Stimulated activated CD8-positive, alpha-beta memory T cell treated with anti-CD3 and anti-CD28 coated beads, Interleukin-4, amount 100 ng/mL, for 1 hour (primary cell): Measurements from ENCODE around the gene KLF11.
A peak's percentile ranks its signal among the peaks of the same experiment; 100 is the strongest.
"Not testable (repeated sequence)": the region's sequence is repeated elsewhere in the genome, so short reads cannot be mapped to it uniquely, and the experiment has no call there.

Experiments used
- DNase-seq, 2 donors: peaks; one replicate each; pipeline ENCODE4 v3.0.0-alpha.2; 2020; ENCODE audit warnings: low read depth in 2 of 2, low spot score in 1 of 2

Gene KLF11

DNA sequence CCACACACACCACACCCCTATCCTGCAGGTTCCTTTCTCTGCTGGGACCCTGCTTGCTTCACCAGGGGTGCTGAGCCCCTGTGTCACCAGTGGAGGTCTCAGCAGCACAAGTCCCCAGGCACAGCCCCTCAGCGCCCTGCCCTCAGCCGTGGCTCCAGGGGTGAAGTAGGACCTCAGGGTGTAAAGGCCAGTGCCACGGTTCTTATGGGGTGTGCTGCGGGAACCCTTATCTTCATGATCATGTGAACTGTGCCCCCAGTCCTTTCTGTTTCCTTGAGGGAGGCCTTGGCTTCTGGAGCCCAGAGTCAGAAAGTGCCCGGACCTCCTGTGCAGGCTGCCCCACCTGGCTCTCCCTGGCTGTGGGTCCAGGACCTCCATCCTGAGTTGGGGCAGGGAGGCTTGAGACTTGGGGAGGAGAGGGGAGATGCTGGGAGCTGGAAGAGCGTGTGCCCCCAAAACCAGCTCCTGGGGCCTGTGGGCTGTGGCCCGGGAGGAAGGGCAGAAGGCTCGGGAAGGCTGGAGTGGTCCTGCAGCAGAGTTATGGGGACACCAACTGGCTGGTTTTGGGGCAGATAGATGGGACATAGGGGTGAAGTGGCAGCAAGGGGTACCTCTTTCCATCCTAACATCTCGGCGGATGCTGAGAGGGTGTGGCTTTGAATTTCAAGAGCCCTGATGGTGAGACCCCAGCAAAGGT lies 20.2 kb upstream of the KLF11 start:
- DNase-seq: no peak

DNA sequence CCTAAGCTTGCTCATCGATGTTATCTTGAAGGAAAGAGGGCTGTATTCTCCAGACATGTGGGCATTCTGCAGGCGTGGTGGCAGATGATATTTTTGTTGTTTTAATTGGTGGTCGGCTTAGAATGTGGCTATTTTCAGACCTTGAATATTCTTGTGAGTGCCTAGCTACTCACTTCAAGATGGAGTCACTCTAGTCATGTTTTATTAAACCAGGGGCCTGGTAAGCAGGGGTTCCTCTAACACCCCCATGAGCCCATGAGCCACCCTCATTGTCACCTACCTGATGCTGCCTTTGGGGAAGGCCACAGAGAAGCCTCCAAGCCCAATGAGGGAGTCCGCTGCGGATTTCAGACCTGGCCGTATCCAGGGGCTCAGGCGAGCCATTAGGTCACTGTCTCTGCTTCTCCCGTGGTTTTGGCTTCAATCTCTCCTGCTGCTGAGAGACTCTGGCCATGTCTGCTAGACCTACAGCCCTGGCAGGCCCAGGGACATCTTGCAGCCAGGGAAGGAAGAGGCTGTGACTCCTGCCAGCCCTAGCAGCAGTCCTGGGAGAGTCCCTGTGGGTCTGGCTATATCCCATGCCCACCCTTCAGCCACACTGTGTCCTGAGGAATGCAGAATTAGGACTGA lies 16.3 kb upstream of the KLF11 start:
- no peak for DNase-seq

DNA sequence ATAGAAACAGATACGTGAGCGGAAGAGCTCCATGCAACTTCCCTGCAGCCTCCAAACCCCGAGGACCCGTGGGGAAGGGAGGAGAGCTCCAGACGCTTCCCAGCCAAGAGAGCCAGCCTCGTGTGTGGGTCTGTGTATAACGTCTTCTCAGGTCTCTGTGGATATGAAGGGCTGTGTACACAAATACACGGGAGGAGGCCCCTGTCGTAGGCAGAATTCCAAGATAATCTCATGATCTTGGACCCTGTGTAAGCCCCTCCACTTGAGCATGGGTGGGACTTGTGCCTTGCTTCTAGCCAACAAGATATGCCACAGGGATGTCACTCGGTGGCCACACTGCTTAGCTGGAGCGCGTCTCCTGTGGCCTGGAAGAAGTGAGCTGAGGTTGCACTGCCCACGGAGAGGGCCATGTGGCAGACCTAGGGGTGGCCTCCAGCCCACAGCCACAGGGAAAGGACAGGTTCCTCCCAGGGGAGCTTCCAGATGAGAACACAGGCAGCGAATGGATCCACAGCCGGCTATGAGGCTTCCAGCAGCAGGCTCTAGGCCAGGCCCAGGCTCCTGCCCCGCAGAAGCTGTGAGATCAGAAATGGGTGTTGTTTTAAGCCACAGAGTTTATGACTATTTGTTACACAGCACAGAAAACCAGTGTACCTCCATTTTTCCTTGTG lies 15.6 kb upstream of the KLF11 start:
- DNase-seq: no peak

DNA sequence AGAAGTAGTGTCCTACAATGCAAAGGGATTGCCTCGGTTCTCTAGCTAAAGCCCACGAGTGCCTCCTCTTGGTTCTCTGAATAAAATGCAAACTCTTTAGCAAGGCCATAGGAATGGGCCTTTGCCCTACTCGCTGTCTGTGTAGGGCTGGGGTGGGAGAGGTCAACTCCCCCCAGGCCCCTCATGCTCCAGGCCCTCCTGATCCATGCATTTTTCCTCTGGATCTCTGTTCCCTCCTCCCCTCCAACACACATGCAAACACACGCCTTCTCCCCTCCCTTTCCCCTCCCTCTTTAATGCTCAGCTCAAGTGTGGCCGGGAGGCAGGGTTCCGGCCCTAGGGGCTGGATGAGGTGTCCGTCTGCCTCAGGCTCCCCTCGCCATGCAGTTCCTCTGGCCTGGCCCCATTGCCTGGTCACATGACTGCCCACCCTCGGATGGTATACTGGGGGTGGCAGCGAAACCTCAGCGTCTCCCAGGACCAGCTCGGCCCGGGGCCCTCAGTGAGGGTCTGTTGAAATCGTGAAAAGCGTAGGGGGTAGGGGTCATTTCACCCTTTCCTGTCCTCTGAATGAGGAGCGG lies 14.9 kb upstream of the KLF11 start:
- no peak for DNase-seq

DNA sequence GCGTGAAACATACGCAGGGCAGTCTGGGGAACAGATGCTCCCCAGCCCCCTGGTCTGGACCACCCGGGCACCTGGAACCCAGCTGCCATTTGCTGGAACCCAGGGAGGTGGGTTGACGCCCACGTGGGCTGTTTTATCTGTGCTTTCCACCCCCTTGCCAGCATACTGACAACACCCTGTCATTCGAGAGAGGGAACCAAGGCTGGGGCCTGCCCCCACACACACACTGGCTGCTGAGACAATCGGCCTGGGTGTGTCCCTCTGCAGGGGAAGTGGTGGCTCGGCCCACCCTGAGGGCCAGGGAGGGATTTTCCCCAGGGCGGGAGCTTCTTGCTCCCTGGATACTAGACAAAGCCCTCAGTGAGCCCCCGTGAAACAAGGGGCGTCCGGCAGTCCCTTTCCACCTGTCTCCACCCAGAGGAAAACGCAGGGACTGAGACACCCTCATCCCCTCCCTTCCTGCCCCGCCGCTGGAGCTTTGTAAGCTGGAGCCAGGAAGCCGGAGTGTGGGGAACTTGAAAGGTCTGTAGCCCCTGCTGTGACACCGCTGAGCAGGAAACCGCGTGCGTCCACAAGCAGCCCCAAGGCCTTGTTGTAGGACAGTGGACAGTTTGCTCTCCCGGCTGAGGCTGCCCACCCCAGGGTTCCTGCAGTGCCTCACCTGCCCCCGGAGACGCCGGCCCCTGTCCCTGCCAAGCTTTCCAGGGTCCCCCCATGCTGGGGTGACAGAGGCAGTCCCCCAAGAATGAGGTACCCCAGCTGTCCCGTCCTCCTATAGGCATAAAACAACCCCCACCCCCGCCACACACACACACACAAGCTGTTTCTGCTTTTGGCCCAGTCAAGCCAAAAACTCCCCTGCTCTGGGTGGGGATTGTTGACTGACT lies 14.1 kb upstream of the KLF11 start:
- peak in 1 of 2 donors; percentile 21 for DNase-seq

DNA sequence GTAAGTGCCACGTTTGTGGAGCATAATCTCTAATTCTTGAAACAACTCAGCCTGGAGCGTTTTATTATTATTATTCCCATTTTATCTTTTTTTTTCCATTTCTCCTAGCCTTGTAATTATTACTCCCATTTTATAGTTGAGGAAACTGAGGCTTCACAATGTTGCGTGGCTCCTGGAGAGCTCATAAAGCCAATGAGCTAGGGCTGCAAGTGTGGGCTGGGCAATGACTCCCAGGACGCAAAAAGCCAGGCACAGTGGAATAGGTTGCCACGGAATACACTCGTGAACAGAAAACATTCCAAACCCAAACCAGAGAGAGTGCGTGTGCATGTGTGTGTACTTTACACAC lies 13.5 kb upstream of the KLF11 start:
- no peak for DNase-seq

DNA sequence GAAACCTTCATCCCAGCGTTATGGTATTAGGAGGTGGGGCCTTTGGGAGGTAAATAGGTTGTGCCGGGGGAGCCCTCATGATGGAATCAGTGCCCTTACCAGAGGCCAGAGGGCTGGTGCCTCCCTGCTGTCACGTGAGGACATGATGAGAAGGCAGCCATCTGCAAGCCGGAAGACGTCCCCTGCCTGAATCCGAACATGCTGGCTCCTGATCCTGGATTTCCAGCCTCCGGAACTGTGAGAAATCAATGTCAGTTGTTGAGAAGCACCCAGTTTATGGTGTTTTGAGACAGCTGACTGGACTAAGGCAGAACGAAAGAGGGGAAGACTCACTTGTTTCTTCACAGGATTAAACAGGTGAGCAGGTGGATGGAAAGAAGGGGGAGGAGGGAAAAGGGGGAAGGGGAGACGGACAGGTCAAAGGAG lies 13.0 kb upstream of the KLF11 start:
- DNase-seq: no peak

DNA sequence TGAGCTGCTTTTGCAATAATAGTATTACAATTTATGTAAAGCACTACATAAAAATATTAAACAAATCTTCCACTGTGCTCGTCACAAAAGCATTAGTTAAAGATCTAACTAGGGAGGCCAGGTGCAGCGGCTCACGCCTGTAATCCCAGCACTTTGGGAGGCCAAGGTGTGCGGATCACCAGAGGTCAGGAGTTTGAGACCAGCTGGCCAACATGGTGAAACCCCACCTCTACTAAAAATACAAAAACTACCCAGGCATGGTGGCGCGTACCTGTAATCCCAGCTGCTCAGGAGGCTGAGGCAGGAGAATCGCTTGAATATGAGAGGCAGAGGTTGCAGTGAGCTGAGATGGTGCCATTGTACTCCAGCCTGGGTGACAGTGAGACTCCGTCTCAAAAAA lies 12.6 kb upstream of the KLF11 start:
- not testable (repeated sequence) for DNase-seq

DNA sequence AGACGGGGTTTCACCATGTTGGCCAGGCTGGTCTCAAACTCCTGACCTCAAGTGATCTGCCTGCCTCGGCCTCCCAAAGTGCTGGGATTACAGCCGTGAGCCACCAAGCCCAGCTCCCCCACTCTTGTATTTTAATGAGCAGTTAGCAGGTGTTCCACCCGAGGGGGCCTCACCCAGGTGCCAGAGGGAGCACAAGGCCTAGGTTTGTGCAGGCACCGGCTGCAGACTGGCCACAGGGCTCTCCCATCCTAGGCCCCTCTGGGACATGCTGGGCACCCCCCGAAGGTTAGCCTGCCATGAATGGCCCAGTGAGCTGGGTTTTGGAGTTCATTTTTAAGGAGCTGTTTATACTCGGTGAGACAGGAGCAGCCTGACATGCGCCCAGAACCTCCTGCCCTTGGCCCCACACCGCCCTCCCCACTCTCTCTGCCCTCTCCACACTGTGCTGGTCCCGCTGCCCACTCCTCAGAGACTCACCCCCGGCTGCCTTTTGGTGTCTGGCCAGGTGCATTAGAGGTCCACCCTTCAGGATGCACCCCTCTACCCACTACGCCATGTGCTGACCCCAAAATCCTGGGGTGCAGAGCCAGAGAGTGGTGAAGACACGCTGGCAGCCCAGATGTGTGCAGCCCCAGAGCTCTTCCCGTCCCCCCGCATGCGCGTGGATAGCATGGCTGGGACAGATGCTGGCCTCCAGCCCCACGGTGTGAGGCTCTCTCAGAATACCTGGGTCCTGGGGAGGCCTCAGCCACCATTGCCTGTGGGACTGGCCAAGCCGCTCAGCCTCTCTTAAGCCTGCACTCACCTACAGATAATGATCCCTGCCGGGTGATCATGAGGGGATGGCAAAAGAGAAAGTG lies 11.2 kb upstream of the KLF11 start:
- DNase-seq: no peak

DNA sequence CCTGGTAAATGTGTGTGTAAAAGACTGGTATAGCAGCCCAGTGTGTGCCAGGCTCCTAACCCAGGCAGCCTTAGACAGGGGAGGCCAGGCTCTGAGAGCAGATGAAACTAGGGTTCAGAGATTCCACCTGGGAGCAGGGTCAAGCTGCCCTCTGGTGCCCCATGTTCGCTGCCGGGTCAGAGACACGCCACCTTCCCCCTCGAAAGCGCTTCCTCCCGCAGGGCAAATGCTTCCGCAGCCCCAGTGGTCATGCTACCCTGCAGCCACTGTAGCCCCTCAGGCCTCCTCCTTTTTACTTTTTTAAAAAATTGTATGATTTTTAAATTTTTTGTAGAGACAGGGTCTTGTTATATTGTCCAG lies 10.6 kb upstream of the KLF11 start:
- no peak for DNase-seq

DNA sequence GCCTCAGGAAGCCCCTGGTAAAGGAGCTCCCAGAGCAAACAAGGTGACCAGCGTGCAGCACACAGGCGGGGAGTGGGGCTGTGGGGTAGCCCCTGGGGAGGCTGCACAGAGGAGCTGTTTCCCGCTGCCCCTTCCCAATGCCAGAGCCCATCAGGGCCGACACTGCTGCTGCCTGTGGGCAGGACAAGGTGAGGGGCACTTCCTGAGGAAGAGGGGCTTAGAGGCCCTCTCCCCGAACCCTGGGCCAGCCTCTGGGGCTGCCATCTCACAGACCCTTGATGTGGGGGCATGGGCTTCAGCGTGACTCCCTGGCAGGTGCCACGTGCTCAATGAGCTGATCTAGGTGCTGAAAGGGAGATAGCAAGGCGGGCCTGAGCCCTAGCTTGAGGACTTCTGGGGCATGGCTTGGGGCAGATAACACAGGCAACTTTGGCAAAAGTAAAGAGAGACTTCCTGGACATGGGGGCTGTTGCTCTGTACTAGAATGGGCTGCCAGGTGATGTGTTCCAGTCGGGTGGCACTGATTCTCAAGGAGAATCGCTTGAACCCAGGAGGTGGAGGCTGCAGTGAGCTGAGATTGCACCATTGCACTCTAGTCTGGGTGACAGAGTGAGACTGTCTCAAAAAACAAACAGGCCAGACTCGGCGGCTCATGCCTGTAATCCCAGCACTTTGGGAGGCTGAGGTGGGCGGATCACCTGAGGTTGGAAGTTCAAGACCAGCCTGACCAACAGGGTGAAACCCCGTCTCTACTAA lies 9.9 kb upstream of the KLF11 start:
- DNase-seq: no peak

DNA sequence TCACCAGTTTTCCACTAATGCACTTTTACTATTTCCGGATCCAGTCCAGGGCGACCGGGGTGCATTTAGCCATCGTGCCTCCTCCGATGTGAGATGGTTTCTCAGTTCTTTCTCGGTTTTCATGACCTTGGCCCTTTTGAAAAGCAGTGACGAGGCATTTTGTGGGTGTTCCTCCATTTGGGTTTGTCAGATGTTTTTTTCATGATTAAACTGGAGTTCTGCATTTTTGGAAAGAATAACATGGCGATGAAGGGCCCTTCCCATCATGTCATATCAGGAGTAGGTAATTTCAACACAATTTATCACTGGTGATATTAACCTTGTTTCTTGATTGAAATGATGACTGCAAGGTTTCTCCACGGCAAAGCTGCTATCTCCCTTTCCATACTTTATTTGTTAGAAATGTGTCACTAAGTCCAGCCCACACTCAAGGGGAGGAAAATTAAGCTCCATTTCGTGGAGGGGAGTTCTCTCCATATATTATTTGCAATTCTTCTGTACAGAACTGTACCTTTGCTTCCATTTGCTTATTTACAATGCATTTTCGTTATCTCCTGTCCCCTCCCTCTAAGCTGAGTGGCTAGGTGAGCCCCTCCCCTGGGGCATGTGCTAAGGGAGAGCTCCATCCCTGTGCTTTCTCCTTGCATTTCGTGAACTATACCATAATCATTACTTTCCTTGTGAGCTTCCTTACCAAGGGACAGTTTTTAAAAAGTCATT lies 8.9 kb upstream of the KLF11 start:
- DNase-seq: no peak

DNA sequence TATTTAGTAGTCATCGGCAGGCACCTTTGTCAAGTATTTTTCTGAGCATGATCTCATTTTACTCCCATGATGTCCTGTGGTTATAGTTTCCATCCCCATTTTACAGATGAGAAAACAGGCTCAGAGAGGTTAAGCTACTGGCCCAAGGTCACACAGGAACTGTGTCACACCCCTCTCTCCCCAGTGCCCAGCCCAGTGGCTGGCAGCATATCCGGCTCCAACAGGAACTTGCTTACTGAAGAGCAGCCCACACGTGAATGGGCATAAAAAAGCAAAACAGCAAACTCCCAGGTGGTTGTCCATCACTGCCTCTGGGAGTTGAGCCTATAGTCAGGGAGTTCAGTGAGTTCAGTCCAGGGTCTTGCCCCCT lies 8.3 kb upstream of the KLF11 start:
- no peak for DNase-seq

DNA sequence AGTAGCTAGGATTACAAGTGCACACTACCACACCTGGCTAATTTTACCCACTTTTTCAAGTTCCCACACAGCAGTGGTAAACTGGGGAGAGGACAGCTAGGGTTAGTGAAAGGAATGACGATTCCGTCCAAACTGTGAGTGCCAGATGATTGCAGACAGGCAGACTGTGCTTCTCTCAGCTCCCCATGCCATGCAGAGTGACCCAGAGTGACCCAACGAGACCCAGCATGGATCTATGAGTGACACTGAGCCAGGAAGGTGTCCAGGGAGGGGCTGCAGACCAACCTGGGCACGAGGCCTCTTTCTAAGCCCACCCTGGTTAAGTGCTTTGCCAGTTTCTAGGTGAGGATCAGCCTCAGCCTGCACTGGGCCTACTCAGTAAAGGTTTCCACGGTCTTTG lies 7.7 kb upstream of the KLF11 start:
- DNase-seq: no peak

DNA sequence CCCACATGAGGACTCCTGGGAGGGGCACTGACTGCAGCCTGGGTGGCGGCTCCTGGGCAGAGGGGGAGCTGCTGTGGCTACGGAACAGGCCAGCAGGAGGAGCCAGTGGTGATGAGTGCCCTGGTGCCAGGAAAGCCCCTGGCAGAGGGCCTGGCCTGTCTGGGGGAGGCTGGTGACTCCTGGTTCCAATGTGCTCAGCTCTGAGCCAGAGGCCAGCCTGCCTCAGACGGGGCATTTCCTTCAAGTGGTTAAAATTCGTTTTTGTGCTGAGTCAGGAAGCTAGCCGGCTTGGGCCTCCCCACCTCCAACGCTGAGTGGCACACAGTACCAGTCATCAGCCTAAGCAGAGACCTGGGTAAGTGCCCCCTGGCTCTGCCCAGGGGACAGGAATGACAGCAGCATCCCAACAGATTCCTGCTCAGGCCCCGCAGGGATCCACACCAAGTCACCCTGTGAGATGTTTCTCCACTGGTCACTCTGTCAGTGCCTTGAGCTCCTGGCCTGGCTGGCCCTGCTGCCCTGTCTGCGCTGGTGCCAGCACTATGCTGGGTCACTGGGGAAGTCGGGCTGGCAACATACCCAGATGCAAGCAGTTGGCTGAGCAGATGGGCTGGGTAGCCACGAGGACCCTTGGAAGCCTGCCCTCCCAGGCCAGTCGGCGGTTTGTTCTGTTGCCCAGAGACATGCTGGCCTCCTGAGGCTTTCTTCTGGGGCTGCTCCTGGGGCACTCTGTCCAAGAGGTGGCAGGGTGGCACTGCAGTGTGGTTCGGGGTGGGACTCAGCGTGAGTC lies 7.1 kb upstream of the KLF11 start:
- peak in 1 of 2 donors; percentile 26 for DNase-seq

DNA sequence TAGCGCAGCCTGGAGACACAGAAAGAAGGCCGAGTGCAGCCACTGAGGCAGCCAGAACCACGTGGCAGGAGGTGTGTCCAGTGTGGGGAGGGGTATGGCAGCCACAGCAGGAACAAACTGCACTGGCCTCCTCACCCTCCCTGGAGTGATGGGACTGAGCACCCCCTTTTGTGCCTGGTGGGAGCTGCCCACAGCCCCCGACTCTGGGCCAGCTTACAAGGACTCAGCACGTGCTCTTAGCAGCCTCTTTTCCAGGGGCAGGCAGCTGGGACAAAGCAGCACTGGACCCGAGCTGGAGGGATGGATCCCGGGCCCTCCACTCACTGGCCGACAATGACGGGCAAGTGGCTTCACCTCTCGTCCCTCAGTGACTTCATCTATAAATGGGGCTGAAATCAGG lies 5.2 kb upstream of the KLF11 start:
- no peak for DNase-seq

DNA sequence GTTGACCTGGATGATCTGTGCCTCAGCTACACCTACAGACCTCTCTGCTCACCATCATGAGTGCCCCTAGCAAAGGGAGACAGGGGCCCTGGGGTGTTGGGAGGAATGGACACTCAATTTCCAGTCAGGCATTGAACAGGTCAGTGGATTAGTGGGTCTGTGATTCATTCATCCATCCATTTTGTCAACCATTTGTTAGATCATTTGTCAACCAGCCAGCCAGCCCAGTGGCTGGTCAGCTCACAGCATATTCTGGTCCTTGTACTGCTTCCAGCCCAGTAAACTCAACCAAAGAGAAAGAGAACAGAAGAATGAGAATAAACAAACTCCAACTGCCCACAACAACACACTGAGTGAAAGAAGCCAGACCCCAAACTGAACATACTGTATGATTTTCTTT lies 4.6 kb upstream of the KLF11 start:
- no peak for DNase-seq

DNA sequence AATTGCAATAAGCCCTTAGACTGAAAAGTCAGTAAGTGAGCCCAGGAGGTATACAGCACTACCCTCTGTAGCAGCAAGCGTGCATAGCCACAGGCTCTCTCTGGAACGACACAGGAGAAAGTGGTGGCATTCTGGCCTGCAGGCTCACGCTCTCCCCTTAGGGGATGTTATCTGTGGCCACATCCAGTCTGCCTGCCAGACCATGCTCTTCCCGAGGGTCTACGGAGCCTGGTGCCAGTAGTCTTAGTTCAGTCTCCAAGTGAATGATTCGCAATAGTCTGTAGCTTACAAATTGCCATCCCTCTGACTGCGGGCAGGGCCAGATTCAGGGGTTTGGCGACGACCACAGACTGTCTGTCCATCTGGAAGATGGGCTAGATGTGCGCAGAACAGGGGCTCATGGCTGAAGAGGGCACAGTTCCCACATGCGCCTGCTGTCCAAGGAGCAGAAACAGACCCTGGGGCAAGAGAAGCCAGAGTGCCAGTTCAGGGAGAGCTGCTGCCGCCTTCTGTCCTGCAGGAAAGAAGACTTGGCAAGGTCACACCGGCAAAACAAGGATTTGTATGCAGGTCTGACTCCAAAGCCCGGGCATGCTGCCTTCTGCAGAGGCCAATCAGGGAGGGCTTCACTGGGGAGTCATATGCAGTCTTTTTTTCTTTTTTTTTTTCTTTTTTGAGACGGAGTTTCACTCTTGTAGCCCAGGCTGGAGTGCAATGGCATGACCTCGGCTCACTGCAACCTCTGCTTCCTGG lies 3.5 kb upstream of the KLF11 start:
- DNase-seq: no peak
